ENCODE results near the gene PRR23B. TPM values are rescaled to one million over a fixed set of nuclear protein-coding genes. Genes with fewer than 3 reads are reported as not detected.

PRR23B gene
- total RNA-seq, 1 donor from 2014 or later = not detected

DNA sequence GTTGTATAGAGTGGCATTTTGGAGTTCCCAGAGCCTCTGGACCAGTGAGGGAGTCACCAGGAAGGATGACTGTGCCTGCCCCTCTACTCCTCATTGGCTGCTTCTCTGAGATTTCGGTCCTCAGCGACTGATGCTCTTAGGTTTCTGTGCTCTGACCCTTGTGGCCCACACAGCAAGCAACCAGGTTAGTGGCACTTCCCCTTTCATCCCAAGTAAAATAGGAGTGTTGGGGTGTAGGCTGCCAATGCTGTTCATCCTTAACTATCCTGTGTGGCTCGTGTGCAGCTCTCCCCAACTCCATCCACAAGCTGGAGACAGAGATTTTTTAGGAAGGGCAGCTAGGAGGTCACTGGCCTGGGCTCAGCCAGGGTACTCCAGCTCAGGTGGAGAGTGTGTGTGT, 35.9 kb downstream of the PRR23B start:
- H3K4me1 ChIP-seq = peaks cover 15% of the 10 kb centered on the region
- no peaks in the 10 kb centered on the region for H3K27me3 Mint-ChIP-seq (ENCODE audit: insufficient read depth, low read depth)
- no peak overlapping the region for H2AFZ ChIP-seq (replicated peaks)
- TF ChIP-seq, protein P1, sequence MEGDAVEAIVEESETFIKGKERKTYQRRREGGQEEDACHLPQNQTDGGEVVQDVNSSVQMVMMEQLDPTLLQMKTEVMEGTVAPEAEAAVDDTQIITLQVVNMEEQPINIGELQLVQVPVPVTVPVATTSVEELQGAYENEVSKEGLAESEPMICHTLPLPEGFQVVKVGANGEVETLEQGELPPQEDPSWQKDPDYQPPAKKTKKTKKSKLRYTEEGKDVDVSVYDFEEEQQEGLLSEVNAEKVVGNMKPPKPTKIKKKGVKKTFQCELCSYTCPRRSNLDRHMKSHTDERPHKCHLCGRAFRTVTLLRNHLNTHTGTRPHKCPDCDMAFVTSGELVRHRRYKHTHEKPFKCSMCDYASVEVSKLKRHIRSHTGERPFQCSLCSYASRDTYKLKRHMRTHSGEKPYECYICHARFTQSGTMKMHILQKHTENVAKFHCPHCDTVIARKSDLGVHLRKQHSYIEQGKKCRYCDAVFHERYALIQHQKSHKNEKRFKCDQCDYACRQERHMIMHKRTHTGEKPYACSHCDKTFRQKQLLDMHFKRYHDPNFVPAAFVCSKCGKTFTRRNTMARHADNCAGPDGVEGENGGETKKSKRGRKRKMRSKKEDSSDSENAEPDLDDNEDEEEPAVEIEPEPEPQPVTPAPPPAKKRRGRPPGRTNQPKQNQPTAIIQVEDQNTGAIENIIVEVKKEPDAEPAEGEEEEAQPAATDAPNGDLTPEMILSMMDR (IDR thresholded peaks at IDR 0.05) = no peak
- TF ChIP-seq EZH2 (IDR thresholded peaks at IDR 0.05) = no peak
- no peak for TF ChIP-seq EZH2phosphoT487 (IDR thresholded peaks at IDR 0.05)
- H3K4me3 Mint-ChIP-seq = no peak overlapping the region
- H3K4me1 Mint-ChIP-seq = peaks cover 11% of the 10 kb centered on the region
- peaks cover 12% of the 10 kb centered on the region for H3K27me3 ChIP-seq
- no peak overlapping the region for H3K4me2 ChIP-seq
- H3K79me2 ChIP-seq (ENCODE audit: low read depth) = no peaks in the 10 kb centered on the region
- no peak overlapping the region for H3K27ac ChIP-seq
- no peak for DNase-seq (ENCODE audit: low spot score)
- H4K20me1 ChIP-seq (ENCODE audit: low read depth) = no peaks in the 10 kb centered on the region
- H3K9ac ChIP-seq = no peak overlapping the region
- H3F3A ChIP-seq (ENCODE audit: low read depth) = no peaks in the 10 kb centered on the region
- H3K27ac Mint-ChIP-seq = no peak overlapping the region
- no peaks in the 10 kb centered on the region for H3K36me3 Mint-ChIP-seq
- no peaks in the 10 kb centered on the region for H3K9me3 Mint-ChIP-seq
- no peaks in the 10 kb centered on the region for H3K9me3 ChIP-seq (ENCODE audit: low read depth)
- H3K4me3 ChIP-seq = no peak overlapping the region
- H3K36me3 ChIP-seq = no peaks in the 10 kb centered on the region

DNA sequence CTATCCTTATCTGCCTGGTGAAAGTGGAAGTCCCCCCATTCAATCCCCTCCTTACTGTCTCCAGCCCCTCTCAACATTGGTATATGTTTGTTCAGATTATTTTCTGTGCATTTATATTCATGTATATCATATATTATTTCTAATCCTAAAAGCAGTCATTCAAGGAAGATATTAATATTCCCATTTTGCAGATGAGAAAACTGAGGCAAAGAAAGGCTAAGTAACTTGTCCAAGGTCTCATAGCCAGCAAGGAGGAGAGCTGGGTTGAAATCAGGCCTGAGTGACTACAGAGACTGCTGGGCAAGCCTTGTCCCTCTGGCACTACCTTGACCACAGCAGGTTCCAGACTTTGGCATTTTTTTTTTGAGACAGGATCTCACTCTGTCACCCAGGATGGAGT, 44.7 kb downstream of the PRR23B start:
- Mint-ChIP-seq H3K27ac (no peak overlapping the region), H3K36me3 (no peaks in the 10 kb centered on the region)
- no peaks in the 10 kb centered on the region for H3K36me3 ChIP-seq

DNA sequence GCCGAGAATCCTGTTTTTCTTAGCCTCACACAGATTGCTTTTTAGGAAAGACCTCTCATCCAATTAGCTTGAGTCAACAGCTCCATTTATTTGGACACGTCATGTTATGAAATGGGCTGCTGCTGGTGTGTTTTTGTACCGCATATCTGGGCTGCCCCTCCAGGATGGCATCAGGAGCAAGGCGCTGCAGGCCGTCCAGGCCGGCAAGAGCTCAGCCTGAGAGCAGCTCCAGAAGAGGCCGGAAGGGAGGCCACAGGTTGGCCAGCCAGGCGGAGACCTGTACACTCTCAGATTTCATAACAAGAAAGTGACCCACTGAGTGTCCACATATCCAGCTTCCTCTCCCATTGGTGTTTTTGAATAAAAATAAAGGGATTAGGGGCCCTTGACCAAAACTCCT, 45.4 kb downstream of the PRR23B start:
- Histone ChIP-seq H4K20me1 (ENCODE audit: low read depth) (no peaks in the 10 kb centered on the region), H3K4me2 (peak overlapping the region; percentile 31), H3K9me3 (ENCODE audit: low read depth) (no peaks in the 10 kb centered on the region), H3K27me3 (peaks cover 17% of the 10 kb centered on the region), H3K4me1 (peaks cover 11% of the 10 kb centered on the region), H2AFZ (replicated peaks) (no peak overlapping the region), H3K36me3 (no peaks in the 10 kb centered on the region), H3K9ac (no peak overlapping the region), H3K27ac (no peak overlapping the region), H3F3A (ENCODE audit: low read depth) (no peaks in the 10 kb centered on the region), H3K79me2 (ENCODE audit: low read depth) (no peaks in the 10 kb centered on the region), H3K4me3 (no peak overlapping the region)
- no peaks in the 10 kb centered on the region for H3K36me3 Mint-ChIP-seq
- H3K4me1 Mint-ChIP-seq = peaks cover 5% of the 10 kb centered on the region
- H3K27me3 Mint-ChIP-seq (ENCODE audit: insufficient read depth, low read depth) = peaks cover 8% of the 10 kb centered on the region
- no peak overlapping the region for H3K4me3 Mint-ChIP-seq
- no peaks in the 10 kb centered on the region for H3K9me3 Mint-ChIP-seq
- TF ChIP-seq EZH2 (IDR thresholded peaks at IDR 0.05) (no peak), EZH2phosphoT487 (IDR thresholded peaks at IDR 0.05) (no peak)
- TF ChIP-seq, protein P1 (IDR thresholded peaks at IDR 0.05) = no peak
- DNase-seq (ENCODE audit: low spot score) = no peak
- no peak overlapping the region for H3K27ac Mint-ChIP-seq

More for the DNA sequence above, 44.7 kb downstream of the PRR23B start:
- Histone ChIP-seq H3K4me3 (no peak overlapping the region), H3K9ac (no peak overlapping the region), H3K79me2 (ENCODE audit: low read depth) (no peaks in the 10 kb centered on the region), H3K4me1 (peaks cover 11% of the 10 kb centered on the region), H4K20me1 (ENCODE audit: low read depth) (no peaks in the 10 kb centered on the region), H2AFZ (replicated peaks) (no peak overlapping the region), H3K27ac (no peak overlapping the region), H3K9me3 (ENCODE audit: low read depth) (no peaks in the 10 kb centered on the region), H3F3A (ENCODE audit: low read depth) (no peaks in the 10 kb centered on the region), H3K27me3 (peaks cover 21% of the 10 kb centered on the region), H3K4me2 (no peak overlapping the region)
- no peak for DNase-seq (ENCODE audit: low spot score)
- H3K4me3 Mint-ChIP-seq = no peak overlapping the region
- H3K27me3 Mint-ChIP-seq (ENCODE audit: insufficient read depth, low read depth) = peaks cover 7% of the 10 kb centered on the region
- H3K4me1 Mint-ChIP-seq = peaks cover 5% of the 10 kb centered on the region
- TF ChIP-seq EZH2phosphoT487 (IDR thresholded peaks at IDR 0.05) (no peak), EZH2 (IDR thresholded peaks at IDR 0.05) (no peak)
- TF ChIP-seq, protein P1 (IDR thresholded peaks at IDR 0.05) = no peak
- no peaks in the 10 kb centered on the region for H3K9me3 Mint-ChIP-seq

Measured in neural progenitor cell (in vitro differentiated cells).